Activated naive CD4-positive, alpha-beta T cell treated with Interleukin-2 at 50 U/mL for 16 hours (primary cell): ENCODE measurements around the gene ATXN7L1.

Source experiments
- DNase-seq: peaks from one replicate; pipeline ENCODE4 v3.0.0-alpha.2; 2020

The ATXN7L1 gene

DNA sequence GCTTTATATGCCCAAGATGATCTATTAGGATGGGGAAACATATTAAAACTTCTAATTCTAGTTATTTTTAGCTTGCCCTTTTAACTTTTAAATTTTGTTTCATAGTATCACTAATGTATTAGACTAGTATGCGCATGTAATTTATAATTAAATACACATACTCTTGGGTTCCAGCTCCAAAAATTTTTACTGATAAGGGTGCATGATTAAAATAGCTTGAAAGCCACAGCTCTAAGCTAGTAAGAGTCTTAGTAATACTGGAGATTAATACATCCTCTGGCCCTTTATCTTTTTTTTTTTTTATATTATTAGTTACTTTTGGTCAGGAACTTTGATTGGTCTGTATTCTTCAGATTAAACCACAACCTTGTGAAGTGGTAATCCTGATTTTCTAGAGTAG lies 53.6 kb downstream of the ATXN7L1 start:
- DNase-seq, result no peak

DNA sequence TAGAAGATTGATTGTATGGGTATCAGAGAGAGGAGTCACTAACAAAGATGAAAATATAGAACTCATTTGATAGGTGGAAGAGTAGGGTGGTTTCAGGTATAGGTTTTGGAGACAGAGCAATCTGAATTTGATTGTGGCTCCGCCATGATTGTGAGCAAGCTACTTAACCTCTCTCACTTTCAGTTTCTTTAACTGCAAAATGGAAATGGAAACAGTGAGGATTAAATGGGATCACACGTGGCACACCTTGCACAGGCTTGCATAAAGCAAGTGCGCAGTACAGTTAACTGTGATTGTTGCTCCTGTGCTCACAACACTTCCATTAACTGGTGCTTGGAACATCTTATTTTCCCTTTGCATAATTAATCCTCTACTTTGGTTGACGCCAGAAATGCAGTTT lies 54.9 kb downstream of the ATXN7L1 start:
- no peak for DNase-seq

DNA sequence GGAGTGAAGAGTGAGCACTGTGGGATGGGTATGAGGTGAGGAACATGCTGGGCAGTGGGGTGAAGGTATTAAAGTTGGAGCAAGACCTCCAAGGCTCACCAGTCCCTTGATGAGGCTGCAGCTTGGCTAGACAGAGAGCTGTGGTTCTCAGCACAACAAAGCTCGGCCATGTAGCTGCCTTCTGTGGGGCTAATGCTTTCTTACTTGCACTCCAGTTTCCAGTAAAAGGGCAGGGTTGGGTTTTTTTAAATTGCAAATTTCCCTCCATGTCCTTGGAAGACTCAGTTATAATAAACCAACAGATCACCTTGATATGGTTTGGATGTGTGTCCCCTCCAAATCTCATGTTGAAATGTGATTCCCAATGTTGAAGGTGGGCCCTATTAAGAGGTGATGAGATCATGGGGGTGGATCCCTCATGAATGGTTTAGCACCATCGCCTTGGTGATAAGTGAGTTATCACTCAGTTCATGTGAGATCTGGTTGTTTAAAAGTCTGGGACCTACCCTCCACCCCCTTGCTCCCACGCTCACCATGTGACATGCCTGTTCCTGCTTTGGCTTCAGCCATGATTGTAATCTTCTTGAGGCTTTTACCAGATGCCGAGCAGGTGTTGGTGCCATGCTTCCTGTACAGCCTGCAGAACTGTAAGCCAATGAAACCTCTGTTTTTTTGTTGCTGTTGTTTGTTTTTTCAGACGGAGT lies 55.9 kb downstream of the ATXN7L1 start:
- DNase-seq, result no peak

DNA sequence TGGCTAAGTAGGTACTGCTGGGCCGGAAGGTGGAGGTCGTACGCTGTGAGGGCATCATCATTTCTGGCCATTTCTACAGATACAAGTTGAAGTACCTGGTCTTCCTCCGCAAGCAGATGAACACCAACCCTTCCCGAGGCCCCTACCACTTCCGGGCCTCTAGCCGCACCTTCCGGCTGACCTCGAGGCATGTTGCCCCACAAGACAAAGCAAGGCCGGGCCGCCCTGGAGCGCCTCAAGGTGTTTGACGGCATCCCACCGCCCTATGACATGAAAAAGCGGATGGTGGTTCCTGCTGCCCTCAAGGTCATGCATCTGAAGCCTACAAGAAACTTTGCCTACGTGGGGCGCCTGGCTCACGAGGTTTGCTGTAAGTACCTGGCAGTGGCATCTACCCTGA lies 56.8 kb downstream of the ATXN7L1 start:
- no peak for DNase-seq

DNA sequence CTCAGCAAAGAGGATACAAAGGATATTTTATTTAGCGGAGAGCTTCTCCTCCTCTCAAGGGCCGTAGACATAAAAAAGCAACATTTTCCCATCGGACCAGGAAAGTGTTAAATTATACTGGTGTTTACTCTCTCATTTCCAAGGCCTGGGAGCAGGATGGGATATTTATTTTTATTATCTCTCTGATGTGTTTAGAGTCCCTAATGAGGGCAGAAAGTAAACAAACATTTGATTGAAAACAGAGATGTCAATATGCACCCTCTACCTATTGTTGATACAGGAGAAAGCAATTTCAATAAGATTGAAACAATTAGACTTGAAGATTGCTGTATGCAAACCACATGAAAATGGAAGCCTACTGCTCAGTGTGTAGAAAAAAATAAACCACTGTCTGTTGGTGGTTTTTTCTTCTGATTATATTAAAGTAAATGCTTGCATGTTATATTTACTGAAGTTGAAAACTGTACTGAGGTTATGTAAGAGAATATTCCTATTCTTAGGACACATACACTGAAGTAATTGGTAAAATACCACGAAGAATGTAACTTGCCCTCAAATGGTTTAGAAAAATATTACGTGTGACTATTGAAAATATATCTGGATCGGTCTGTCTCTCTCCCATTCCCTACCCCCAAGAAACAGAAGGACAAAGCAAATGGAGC lies 59.3 kb downstream of the ATXN7L1 start:
- no peak for DNase-seq

DNA sequence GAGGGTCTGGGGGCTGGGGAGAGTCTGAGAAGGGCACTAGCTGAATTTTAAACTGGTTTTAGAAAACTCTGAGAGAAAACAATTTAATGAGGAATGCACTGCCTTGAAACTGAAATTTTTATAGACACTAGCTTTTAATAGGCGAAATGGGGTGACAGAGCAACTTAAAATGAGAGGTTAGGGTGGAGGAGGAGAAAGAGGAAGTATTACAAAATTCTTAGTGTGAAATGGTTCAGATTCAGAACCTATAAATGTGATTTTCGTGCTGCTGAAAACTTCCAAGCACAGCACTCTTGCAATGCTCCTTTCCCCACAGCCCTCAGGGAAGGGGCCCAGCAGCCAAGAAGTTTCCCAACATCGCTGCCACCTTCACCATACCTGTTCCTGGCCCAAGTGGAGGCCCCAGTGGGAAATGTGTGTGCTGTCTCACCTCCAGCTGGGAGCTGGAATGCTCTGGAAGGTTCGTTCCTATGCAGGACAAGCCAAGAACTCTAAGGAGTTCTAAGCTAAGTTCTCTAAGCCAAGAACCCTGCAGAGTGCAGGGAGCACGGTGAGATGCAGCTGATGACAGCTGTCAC lies 60.0 kb downstream of the ATXN7L1 start:
- no peak for DNase-seq

DNA sequence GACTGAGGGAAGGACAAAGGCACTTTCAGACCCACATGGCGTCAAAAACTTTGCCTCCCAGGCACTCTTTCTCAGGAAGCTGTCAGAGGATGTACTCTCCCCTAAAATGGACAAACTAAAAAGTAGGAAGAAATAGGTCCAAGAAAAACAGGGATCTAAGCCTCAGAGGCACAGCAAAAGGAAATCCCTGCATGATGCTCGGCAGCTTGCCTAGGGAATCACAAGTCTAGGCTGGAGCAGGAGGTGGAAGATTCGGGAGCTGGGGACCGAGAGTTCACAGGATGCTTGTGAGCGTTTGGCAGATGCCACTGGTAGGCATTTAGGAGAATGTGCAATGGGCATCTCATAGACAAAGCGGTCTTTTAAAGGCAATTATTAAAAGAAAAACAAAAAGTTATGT lies 60.8 kb downstream of the ATXN7L1 start:
- DNase-seq, result no peak

DNA sequence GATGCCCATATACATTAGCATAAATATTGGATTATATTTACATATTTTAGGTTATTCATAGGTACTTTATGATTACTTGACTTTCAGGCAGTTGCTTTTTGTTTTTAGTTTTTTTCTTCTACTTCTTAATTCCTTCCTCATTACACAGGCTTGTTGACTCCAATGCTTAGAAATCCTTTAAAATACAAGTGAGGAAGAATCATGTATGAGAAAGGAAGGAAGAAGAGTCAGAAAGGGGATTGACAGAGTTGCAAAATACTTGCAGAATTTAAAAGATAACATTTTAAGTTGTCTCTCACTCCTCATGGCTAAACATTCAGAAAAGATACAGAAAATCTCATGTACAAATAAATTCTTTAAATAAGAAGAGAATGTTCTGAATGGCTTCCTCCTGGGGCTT lies 61.9 kb downstream of the ATXN7L1 start:
- no peak for DNase-seq

DNA sequence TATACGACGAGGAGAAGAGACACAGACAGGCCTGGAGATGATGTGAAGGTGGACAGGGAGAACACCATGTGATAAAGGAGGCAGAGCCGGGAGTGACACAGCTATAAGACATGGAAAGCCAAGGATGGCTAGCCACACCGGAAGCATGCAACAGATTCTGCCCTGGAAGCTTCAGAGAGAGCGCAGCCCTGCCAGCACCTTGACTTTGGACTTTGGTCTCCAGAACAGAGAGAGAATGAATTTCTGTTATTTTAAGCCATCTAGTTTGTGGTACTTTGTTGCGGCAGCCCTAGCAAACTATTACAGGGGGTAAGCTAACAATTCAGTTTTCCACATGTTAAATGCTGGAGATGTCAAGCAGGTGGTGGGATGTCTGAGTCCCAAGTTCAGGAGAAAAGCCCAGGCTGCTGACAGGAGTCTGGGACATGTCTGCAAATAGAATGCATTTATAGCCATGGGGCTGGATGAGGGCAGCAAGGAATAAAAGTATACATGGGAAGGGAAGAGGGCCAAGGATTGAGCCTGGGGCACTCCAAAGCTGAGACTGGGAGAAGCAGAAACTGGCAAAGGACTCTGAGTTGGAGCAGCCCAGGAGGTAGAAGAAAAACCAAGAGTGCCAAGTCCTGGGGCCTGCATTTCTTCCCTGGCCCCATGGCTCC lies 65.1 kb downstream of the ATXN7L1 start:
- DNase-seq, result no peak

DNA sequence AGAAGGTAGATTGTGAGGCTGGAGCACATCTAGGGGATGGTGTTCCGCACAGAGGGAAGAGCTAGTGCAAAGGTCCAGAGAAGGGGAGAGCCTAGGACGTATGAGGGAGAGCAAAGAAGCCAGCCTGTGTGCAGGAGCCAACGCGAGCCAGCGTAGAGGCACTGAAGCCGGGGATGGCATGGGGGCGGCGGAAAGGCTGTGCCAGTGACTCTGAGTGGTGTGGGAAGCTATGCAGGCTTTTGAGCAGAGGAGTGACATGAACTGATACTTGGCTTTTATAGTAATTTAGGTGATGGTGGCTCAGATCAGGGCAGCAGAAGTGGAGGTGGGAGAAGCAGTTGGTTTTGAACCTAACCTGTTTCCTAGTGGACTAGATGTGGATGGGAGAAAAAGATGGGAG lies 65.8 kb downstream of the ATXN7L1 start:
- DNase-seq, result peak; percentile 25

DNA sequence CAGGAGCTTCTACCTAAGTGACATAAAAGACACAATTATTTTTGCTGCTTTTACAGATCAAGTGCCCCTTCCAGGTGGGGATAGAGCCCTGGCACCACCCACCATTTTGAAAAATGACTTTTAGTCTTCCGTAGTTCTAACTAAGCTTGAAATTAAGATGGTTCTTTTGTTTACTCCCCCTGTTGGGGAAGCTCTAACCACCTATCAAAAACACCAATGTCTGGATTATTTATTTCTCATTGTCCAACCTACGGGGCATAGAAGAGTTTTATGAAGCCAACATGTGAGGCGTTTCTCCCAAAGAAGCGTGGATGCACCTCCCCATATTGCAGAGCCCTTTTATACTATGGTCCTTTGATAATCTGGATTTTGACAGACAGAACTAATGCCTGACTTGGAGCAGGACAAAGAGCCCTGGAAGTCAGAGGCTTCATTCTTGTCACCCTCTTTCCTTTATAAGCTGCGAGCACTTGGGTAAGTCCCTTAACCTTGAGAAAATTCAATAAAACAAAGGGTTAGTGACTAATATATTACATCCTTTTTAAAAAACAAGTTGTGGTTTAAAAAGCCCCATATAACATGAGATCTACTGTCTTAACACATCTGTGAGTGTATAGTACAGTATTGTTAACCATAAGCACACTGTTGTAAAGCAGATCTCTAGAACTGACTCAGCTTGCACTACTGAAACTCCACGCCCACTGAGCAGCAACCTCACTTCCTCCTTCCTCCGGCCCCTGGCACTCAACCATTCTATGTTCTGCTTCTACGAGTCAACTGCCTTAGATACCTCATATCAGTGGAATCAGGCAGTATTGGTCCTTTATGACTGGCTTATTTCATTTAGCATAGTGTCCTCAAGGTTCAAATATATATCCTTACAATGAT lies 67.5 kb downstream of the ATXN7L1 start:
- peak; percentile 90 for DNase-seq

DNA sequence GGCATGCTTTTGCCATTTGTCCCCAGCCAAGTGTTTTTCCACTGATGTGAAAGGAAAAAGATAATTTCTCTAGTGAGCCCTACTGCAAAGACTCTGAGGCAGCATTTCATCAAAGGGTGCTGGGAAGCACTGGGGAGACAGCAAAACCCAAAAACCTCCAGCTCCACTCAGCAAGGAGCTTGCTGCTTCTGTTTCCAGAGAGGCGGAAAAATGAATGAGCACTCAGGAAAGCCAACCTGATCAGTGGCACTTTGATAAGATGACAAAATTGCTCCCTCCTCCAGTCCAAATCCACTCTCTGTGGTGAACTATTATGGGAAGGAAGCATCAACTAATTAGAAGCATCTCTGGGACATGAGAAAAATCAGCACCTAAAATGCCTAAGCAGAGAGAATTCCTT lies 68.2 kb downstream of the ATXN7L1 start:
- DNase-seq, result no peak

DNA sequence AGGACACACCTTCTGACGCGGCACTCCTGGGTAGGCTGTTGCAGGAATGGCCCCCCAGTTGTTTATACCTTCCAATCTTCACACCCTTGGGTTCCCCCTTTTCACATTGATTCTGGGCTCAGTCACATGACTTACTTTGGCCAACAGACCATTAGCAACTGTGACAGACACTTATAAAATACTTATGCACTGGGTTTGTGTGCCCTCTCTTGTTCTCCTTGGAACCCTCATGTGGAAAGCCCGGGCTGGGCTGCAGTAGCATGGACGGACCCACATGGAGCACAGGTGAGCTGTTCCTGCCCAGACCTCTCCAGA lies 69.0 kb downstream of the ATXN7L1 start:
- DNase-seq, result no peak

DNA sequence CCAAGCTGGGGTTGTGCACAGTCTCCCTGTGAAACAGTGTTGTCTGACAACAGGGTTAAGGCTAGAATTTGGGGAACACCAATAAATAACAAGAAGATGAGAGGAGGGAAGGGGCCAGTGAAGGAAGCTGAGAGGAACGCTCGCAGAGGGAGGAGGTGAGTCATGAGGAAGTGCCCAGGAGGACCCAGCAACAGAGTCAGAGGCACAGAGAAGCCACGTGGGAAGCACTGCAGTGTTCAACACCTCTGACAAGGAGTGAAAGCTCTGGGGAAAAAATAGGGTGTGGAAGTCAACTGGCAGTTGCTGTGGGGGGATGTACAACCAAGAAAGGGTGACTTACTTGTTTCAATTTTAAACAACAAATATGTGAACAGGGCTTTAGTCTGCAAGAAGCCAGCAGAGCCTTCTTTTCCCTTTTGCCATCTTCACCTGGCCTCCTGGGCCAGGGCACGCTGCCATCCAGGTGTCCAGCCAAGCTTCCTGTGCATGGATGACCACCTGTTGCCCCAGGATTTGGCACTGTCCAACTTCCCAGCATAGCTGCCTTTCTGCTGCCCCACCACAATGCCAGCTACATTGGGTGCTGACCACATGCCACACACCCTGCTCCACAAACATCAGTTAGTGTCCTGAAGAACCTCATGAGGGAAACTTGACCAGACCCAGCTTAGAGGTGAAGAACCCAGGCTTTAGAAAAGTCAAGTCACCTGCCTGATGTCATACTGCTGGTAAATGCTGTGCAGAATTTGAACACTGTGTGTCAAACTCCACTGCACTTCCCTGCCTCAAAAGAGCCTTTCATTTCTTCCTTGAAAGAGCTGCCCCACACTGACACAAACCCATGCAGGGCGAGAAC lies 69.6 kb downstream of the ATXN7L1 start:
- peak; percentile 77 for DNase-seq

DNA sequence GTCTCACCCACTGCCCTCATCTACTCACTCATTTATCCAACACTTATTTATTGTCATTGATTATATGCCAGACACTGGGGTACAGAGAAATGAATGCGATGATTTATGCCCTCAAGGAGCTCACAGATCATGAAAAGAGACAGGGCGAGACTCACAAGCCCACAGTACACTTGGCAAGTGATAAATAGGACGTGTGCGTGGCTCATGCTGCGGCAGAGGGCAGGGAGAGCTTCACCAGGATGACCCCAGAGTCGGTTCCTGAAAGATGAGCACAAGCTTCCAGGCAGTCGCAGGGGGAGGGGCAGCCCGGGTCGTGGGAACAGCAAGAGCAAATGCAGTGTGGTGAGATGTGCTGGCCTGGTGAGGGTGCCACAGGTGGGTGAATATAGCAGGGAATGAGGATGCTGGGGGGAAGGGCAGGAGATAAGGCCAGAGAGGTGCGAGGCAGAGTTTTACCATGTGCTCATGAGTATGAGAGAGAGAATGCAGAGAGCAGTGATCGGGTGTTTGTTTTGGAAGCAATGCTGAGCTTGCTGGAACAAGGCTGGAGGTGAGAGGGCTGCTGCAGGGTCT lies 70.9 kb downstream of the ATXN7L1 start:
- DNase-seq, result no peak

DNA sequence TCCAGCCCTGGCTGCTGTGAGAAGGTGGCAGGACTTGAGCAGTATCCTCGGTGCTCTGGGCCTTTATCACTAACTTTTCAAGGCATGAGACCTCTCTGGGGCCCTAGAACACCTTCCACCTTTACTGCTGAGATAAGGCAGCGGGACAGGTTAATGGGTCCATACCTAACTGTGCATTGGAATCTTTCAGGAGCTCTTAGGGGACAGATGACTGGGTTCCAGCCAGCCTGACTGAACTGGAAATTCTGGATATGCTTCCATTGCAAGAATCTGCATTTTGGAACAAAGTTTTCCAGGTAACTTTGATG lies 73.0 kb downstream of the ATXN7L1 start:
- no peak for DNase-seq

DNA sequence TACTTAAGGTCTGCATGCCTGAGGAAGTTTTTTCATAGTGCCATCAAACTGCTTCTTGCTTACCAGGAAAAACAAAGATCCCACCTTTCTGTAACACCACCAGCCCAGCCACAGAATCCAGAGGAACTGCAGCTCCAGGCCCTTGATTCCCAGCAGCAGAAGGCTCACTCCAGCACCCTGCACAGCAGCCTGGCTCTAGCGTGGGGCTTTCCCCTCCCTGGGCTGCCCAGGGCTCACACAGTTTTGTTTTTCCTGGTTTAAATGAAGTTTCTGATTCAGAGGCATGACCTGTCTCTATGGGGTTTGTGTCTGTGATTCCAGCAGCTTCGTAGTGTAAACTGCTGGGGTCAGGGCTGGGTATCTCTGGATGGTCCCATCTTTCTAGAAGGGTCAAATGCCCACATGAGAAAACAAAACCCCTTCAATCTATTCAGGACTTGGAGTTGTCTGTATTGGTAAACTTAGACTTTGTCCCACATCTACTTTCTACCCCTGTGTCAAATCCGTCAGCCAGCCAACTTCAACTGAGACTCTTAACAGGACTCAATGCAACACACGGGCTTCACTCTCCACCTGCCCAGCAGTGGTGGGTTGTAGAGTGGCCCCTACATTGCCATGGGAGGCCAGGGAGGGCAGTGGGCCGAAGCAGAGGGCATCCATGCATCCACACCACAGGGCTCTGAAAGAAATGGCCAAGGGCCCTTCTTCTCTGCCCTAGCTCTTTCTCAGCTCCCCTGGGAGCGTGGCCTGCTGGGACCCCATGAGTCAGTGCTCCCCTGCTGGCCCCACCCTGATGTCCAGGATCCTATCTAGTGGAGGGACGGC lies 73.6 kb downstream of the ATXN7L1 start:
- no peak for DNase-seq

DNA sequence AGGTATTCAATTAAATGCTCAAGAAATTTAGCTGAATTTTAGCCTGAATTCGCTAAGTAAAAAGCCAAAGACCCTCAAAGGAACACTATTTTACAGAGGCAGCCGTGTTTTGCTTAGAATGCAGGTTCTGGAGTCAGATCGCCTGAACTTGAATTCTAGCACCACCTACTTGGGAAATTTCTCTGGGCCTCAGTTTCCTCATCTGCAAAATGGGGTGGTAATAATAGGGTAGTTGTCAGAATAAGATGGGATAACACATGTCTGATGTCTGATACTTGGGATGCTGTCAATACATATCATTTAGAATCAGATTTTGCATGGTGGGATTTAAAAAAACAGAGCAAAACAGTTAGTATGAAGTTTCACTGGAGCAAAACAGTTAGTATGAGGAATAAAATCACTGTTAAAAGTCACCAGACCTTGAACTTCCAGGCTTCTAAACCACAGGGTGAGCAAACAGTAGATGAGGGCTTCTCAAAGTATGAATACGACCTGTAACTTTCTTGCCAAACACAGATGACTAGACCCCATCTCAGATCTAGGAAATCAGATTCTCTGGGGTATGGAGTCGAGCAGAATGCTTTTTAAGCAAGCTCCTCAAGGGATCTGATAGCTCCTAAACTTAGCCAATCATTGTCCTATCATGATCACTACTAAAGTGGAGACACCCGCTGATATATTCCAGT lies 75.4 kb downstream of the ATXN7L1 start:
- no peak for DNase-seq

DNA sequence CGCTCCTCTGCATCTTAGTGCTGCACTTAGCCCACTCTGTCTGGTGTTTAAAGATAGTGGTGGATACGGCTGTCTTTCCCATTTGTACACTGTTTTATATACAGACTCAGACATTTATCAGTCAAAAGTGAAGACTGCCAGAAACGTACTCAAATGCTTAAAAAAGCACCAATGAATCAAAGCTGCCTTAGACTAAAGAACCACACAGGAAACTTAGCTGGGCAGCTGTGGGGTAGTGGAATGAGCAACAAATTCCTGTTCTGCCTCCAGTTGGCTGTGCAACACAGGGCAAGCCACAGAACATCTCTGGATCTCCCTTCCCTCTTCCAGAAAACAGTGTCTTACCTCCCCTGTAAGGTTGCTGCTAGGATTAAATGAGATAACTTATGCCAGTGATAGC lies 76.0 kb downstream of the ATXN7L1 start:
- peak; percentile 26 for DNase-seq

DNA sequence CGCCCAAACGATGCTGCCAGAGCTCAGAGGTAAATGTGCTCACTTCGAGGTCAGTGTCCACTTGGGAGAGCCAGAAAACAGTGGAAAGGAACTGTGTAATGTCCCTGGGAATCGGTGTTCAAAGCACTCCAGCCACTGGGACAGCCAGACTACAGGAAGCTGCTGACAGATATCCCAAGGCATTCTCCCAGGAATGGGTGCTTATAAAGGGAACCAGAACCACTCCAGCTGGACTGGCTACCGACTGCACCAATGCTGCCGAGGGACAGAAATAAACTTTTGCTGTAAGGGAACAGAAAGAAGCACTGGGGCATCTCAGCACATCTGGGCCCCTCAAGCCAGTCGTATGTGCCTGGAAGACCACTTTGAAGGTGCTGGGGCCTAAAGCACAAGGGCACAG lies 76.7 kb downstream of the ATXN7L1 start:
- DNase-seq, result no peak
